HCT116 (cell line): ENCODE measurements around the gene MAST4. TPM values are rescaled to one million over a fixed set of nuclear protein-coding genes. Genes with fewer than 3 reads are reported as not detected.

Experiments used
- ATAC-seq: fragments of 200-7000 bp; cut with Tn5 transposase; 2 replicates; pipeline ENCODE4 v1.9.1; 2020; ENCODE audit warnings: mild to moderate bottlenecking, moderate library complexity
- BruUV-seq: library from RNA; stranded (reverse); fragments of 400-500 nt; replicated peaks from 2 replicates; lab custom pipeline; 2021; lab: Mats Ljungman, UMichigan
- CTCF ChIA-PET: fragments of 300-600 bp; sonication (Branson Sonifier 250); formaldehyde crosslinking; loops from one replicate; lab custom pipeline; 2021; ENCODE audit warnings: antibody characterized with exemption; lab: Charles Lee
- POLR2A ChIA-PET: fragments of 300-600, 350-600 bp; sonication (Branson Sonifier 250); formaldehyde crosslinking; loops from one replicate; lab custom pipeline; 2021; ENCODE audit warnings: antibody characterized with exemption; lab: Charles Lee
- RAD21 ChIA-PET, 2 experiments: fragments of 300-600 bp; sonication (Branson Sonifier 250); formaldehyde crosslinking; loops; one replicate each; lab custom pipeline; 2023; ENCODE audit warnings: low total read pairs in 2 of 2; ENCODE audit not compliant: uncharacterized antibody in 2 of 2, unreplicated experiment in 2 of 2, low non-redundant PET in 1 of 2; lab: Charles Lee
- DNase-seq: peaks from one replicate; pipeline ENCODE4 v3.0.0-alpha.2; 2010; ENCODE audit warnings: low read depth, low spot score
- H2AFZ ChIP-seq: fragments of 200-600 bp; shearing (Covaris generic), sonication (generic); 2 replicates; pipeline ENCODE4 v1.6.1; 2017; ENCODE audit warnings: low read depth, mixed run types, mixed read lengths, antibody characterized with exemption, low read length; ENCODE audit not compliant: poor library complexity, severe bottlenecking
- H3K27ac ChIP-seq: 2 replicates; pipeline ENCODE4 v1.5.1; 2012; ENCODE audit warnings: low read depth, low read length
- H3K27me3 ChIP-seq: fragments of 200-600 bp; sonication (generic); 2 replicates; pipeline ENCODE4 v1.6.1; 2016; ENCODE audit warnings: mixed run types, low read length, mixed read lengths; ENCODE audit not compliant: insufficient read depth
- H3K36me3 ChIP-seq, 2 experiments: fragments of 200-500 bp in 1 of 2; fragments of 200-600 bp in 1 of 2; sonication (Bioruptor generic) in 1 of 2; sonication (generic) in 1 of 2; 2 replicates each; pipeline versions ENCODE4 v1.5.1 to v1.6.1; 2014 to 2016; ENCODE audit warnings: low read length in 2 of 2, inconsistent platforms in 1 of 2, mixed read lengths in 1 of 2, mixed run types in 1 of 2; ENCODE audit not compliant: insufficient read depth in 2 of 2, control insufficient read depth in 1 of 2
- H3K4me1 ChIP-seq, 2 experiments: fragments of 200-600 bp in 1 of 2; sonication (generic) in 1 of 2; 2 replicates each; pipeline versions ENCODE4 v1.5.1 to v1.6.1; 2012 to 2017; ENCODE audit warnings: low read length in 2 of 2, inconsistent platforms in 1 of 2, mild to moderate bottlenecking in 1 of 2, mixed read lengths in 1 of 2, mixed run types in 1 of 2, moderate library complexity in 1 of 2; ENCODE audit not compliant: insufficient read depth in 2 of 2, control insufficient read depth in 1 of 2
- H3K4me2 ChIP-seq: fragments of 200-600 bp; sonication (generic); 2 replicates; pipeline ENCODE4 v1.6.1; 2017; ENCODE audit warnings: mixed run types, low read length, mixed read lengths
- H3K4me3 ChIP-seq, 2 experiments: fragments of 200-600 bp in 1 of 2; sonication (generic) in 1 of 2; replicated peaks in 1 of 2; 2 replicates each; pipeline ENCODE4 v1.5.1; 2011 to 2016; ENCODE audit warnings: low read length in 2 of 2, control low read depth in 1 of 2, low read depth in 1 of 2, mild to moderate bottlenecking in 1 of 2, mixed read lengths in 1 of 2, mixed run types in 1 of 2
- H3K79me2 ChIP-seq: fragments of 200-600 bp; sonication (generic); 2 replicates; pipeline ENCODE4 v1.6.1; 2017; ENCODE audit warnings: mild to moderate bottlenecking, mixed run types, low read length, moderate library complexity, mixed read lengths; ENCODE audit not compliant: insufficient read depth
- H3K9ac ChIP-seq: fragments of 200-600 bp; sonication (generic); 2 replicates; pipeline ENCODE4 v1.6.1; 2016; ENCODE audit warnings: low read length, mixed read lengths
- H3K9me2 ChIP-seq: fragments of 200-600 bp; sonication (generic), shearing (Covaris generic); 2 replicates; pipeline ENCODE4 v1.6.1; 2017; ENCODE audit warnings: mixed run types, mild to moderate bottlenecking, moderate library complexity; ENCODE audit not compliant: insufficient read depth
- H3K9me3 ChIP-seq, 2 experiments: fragments of 200-500 bp in 1 of 2; fragments of 200-600 bp in 1 of 2; sonication (Bioruptor generic) in 1 of 2; sonication (generic) in 1 of 2; 2 replicates each; pipeline ENCODE4 v1.6.1; 2014 to 2017; ENCODE audit warnings: low read length in 2 of 2, mixed read lengths in 2 of 2, inconsistent platforms in 1 of 2, low read depth in 1 of 2, mild to moderate bottlenecking in 1 of 2, mixed run types in 1 of 2, moderate library complexity in 1 of 2; ENCODE audit not compliant: control insufficient read depth in 1 of 2, insufficient read depth in 1 of 2
- H4K20me1 ChIP-seq: fragments of 200-600 bp; sonication (generic), shearing (Covaris generic); 2 replicates; pipeline ENCODE4 v1.6.1; 2017; ENCODE audit warnings: mixed run types, mild to moderate bottlenecking, moderate library complexity; ENCODE audit not compliant: insufficient read depth
- CBX3 ChIP-seq: IDR thresholded peaks from 2 replicates; pipeline ENCODE4 v1.6.1; 2012; ENCODE audit warnings: low read depth
- EGR1 ChIP-seq: IDR thresholded peaks from 2 replicates; pipeline ENCODE4 v1.6.1; 2012; ENCODE audit warnings: low read depth
- ELF1 ChIP-seq: IDR thresholded peaks from 2 replicates; pipeline ENCODE4 v1.6.1; 2012; ENCODE audit warnings: low read depth, borderline replicate concordance
- EZH2 ChIP-seq: fragments of 200-600 bp; sonication (generic); IDR thresholded peaks from 2 replicates; pipeline ENCODE4 v1.6.1; 2017; ENCODE audit warnings: antibody characterized with exemption, mixed run types
- FOSL1 ChIP-seq: IDR thresholded peaks from 2 replicates; pipeline ENCODE4 v1.6.1; 2012; ENCODE audit warnings: low read depth
- JUND ChIP-seq: IDR thresholded peaks from 2 replicates; pipeline ENCODE4 v1.6.1; 2012
- POLR2A ChIP-seq: IDR thresholded peaks from 2 replicates; pipeline ENCODE4 v1.7.0; 2011; ENCODE audit warnings: borderline replicate concordance; ENCODE audit not compliant: insufficient read depth, insufficient read length; ENCODE audit errors: extremely low read depth
- POLR2AphosphoS5 ChIP-seq: IDR thresholded peaks from 2 replicates; pipeline ENCODE4 v1.6.1; 2011; ENCODE audit warnings: mild to moderate bottlenecking, low read depth, low read length, moderate library complexity
- RAD21 ChIP-seq: IDR thresholded peaks from 2 replicates; pipeline ENCODE4 v1.6.1; 2012; ENCODE audit warnings: low read depth, mild to moderate bottlenecking
- SRF ChIP-seq: IDR thresholded peaks from 2 replicates; pipeline ENCODE4 v1.6.1; 2012; ENCODE audit warnings: low read depth
- TCF7L2 ChIP-seq: IDR thresholded peaks from 2 replicates; pipeline ENCODE4 v1.7.0; 2011; ENCODE audit warnings: borderline replicate concordance, inconsistent platforms; ENCODE audit not compliant: insufficient read depth, insufficient read length; ENCODE audit errors: extremely low read depth
- ZNF274 ChIP-seq: fragments of 200-500 bp; sonication (Bioruptor generic); IDR thresholded peaks from 2 replicates; pipeline ENCODE4 v1.6.1; 2014; ENCODE audit warnings: mild to moderate bottlenecking, low read depth, low read length, inconsistent platforms
- intact Hi-C: fragments of 100-400 bp; cut with micrococcal nuclease; formaldehyde crosslinking; loops from 2 replicates; pipeline ENCODE4 v1.10.0; 2022
- total RNA-seq: library from RNA; stranded (reverse); gene quantifications from one replicate; pipeline ENCODE4 v1.2.1, GENCODE V29; 2021; ENCODE audit not compliant: unreplicated experiment
- TF ChIP-seq, protein P1 (sequence below): IDR thresholded peaks from 2 replicates; pipeline ENCODE4 v1.6.1; 2012; ENCODE audit warnings: low read depth
- TF ChIP-seq, protein P2 (sequence below): IDR thresholded peaks from 2 replicates; pipeline ENCODE4 v1.6.1; 2012
- TF ChIP-seq, protein P3 (sequence below): IDR thresholded peaks from 2 replicates; pipeline ENCODE4 v1.6.1; 2012

Gene MAST4
- total RNA-seq, 1 experiment from 2014 or later, result 1.1 TPM

DNA sequence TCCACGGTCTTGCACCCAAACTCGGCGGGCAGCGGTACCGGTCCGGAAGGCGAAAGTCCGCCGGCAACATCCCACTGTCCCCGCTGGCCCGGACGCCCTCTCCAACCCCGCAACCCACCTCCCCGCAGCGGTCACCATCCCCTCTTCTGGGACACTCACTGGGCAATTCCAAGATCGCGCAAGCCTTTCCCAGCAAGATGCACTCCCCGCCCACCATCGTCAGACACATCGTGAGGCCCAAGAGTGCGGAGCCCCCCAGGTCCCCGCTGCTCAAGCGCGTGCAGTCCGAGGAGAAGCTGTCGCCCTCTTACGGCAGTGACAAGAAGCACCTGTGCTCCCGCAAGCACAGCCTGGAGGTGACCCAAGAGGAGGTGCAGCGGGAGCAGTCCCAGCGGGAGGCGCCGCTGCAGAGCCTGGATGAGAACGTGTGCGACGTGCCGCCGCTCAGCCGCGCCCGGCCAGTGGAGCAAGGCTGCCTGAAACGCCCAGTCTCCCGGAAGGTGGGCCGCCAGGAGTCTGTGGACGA is 567.1 kb downstream of the MAST4 start:
- Histone ChIP-seq H3K27ac (no peak overlapping the region), H3K9ac (no peak overlapping the region), H3K9me3 (no peaks in the 10 kb centered on the region), H3K4me1 (peaks cover 12 to 25% of the 10 kb centered on the region in 2 experiments), H3K9me2 (no peaks in the 10 kb centered on the region), H3K79me2 (no peaks in the 10 kb centered on the region), H3K4me3 (no peak overlapping the region), H3K36me3 (no peaks in the 10 kb centered on the region), H2AFZ (no peak overlapping the region), H3K27me3 (no peaks in the 10 kb centered on the region), H3K4me2 (no peak overlapping the region), H4K20me1 (no peaks in the 10 kb centered on the region)
- intact Hi-C loops, result no loop called here
- CTCF ChIA-PET, result no interaction called here
- ATAC-seq, result no peak
- no peak for DNase-seq
- BruUV-seq, result no TSS peak
- POLR2A ChIA-PET, result no interaction called here
- RAD21 ChIA-PET, result no interaction called here
- no peak for TF ChIP-seq FOSL1
- TF ChIP-seq, protein P1, sequence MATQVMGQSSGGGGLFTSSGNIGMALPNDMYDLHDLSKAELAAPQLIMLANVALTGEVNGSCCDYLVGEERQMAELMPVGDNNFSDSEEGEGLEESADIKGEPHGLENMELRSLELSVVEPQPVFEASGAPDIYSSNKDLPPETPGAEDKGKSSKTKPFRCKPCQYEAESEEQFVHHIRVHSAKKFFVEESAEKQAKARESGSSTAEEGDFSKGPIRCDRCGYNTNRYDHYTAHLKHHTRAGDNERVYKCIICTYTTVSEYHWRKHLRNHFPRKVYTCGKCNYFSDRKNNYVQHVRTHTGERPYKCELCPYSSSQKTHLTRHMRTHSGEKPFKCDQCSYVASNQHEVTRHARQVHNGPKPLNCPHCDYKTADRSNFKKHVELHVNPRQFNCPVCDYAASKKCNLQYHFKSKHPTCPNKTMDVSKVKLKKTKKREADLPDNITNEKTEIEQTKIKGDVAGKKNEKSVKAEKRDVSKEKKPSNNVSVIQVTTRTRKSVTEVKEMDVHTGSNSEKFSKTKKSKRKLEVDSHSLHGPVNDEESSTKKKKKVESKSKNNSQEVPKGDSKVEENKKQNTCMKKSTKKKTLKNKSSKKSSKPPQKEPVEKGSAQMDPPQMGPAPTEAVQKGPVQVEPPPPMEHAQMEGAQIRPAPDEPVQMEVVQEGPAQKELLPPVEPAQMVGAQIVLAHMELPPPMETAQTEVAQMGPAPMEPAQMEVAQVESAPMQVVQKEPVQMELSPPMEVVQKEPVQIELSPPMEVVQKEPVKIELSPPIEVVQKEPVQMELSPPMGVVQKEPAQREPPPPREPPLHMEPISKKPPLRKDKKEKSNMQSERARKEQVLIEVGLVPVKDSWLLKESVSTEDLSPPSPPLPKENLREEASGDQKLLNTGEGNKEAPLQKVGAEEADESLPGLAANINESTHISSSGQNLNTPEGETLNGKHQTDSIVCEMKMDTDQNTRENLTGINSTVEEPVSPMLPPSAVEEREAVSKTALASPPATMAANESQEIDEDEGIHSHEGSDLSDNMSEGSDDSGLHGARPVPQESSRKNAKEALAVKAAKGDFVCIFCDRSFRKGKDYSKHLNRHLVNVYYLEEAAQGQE, result no peak
- TF ChIP-seq ELF1, result no peak
- TF ChIP-seq, protein P2, sequence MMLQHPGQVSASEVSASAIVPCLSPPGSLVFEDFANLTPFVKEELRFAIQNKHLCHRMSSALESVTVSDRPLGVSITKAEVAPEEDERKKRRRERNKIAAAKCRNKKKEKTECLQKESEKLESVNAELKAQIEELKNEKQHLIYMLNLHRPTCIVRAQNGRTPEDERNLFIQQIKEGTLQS, result no peak
- TF ChIP-seq EZH2, result no peak
- no peak for TF ChIP-seq CBX3
- no peak for TF ChIP-seq POLR2AphosphoS5
- TF ChIP-seq, protein P3, sequence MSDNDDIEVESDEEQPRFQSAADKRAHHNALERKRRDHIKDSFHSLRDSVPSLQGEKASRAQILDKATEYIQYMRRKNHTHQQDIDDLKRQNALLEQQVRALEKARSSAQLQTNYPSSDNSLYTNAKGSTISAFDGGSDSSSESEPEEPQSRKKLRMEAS, result no peak
- TF ChIP-seq JUND, result no peak
- TF ChIP-seq TCF7L2, result no peak
- no peak for TF ChIP-seq SRF
- no peak for TF ChIP-seq ZNF274
- TF ChIP-seq POLR2A, result no peak
- no peak for TF ChIP-seq EGR1
- no peak for TF ChIP-seq RAD21
- TF ChIP-seq, all 23 proteins: peak for 0
